ENCODE measurements around the gene MYH10.

The MYH10 gene

GRCh38 chr17:8647956-8648355, 17.4 kb upstream of the MYH10 start:
- DNase-seq = no peak

GRCh38 chr17:8647202-8647601, 16.7 kb upstream of the MYH10 start:
- DNase-seq = no peak

- DNase-seq = no peak
Measured at GRCh38 chr17:8644507-8644902, 14.0 kb upstream of the MYH10 start.

GRCh38 chr17:8643855-8644506, 13.5 kb upstream of the MYH10 start:
- DNase-seq = no peak

GRCh38 chr17:8639709-8640108, 9.2 kb upstream of the MYH10 start:
- no peak for DNase-seq

GRCh38 chr17:8632061-8632460, 1.5 kb upstream of the MYH10 start:
- DNase-seq = no peak

- no peak for DNase-seq
Measured at GRCh38 chr17:8631554-8631877, 991 bp upstream of the MYH10 start.

GRCh38 chr17:8630802-8631553, 453 bp upstream of the MYH10 start:
- DNase-seq = peak; percentile 100

GRCh38 chr17:8629371-8630226, 926 bp downstream of the MYH10 start:
- DNase-seq = no peak

- DNase-seq = no peak
Measured at GRCh38 chr17:8628609-8629169, 1.8 kb downstream of the MYH10 start.

- DNase-seq = no peak
Measured at GRCh38 chr17:8628172-8628571, 2.4 kb downstream of the MYH10 start.

- no peak for DNase-seq
Measured at GRCh38 chr17:8623591-8623990, 6.9 kb downstream of the MYH10 start.

GRCh38 chr17:8622191-8622590, 8.3 kb downstream of the MYH10 start:
- no peak for DNase-seq

GRCh38 chr17:8621585-8621984, 8.9 kb downstream of the MYH10 start:
- DNase-seq = no peak

GRCh38 chr17:8619294-8619693, 11.2 kb downstream of the MYH10 start:
- DNase-seq = no peak

GRCh38 chr17:8618825-8619224, 11.7 kb downstream of the MYH10 start:
- DNase-seq = no peak

GRCh38 chr17:8614988-8615387, 15.5 kb downstream of the MYH10 start:
- no peak for DNase-seq

GRCh38 chr17:8611619-8612298, 18.8 kb downstream of the MYH10 start:
- no peak for DNase-seq

GRCh38 chr17:8611137-8611536, 19.4 kb downstream of the MYH10 start:
- DNase-seq = no peak

- no peak for DNase-seq
Measured at GRCh38 chr17:8610558-8610957, 20.0 kb downstream of the MYH10 start.

- DNase-seq = no peak
Measured at GRCh38 chr17:8609910-8610309, 20.6 kb downstream of the MYH10 start.

- DNase-seq = no peak
Measured at GRCh38 chr17:8608001-8608400, 22.5 kb downstream of the MYH10 start.

- no peak for DNase-seq
Measured at GRCh38 chr17:8606401-8606800, 24.1 kb downstream of the MYH10 start.
